Measurements from ENCODE around the gene UBE2E3. TPM values are rescaled to one million over a fixed set of nuclear protein-coding genes. Genes with fewer than 3 reads are reported as not detected.

The UBE2E3 gene
- polyA plus RNA-seq, 4 donors = 55.3 to 62.8 (median 60.5) TPM

GRCh38 chr2:180966378-180966777 is 14.0 kb upstream of the UBE2E3 start:
- DNase-seq (no peak), FAIRE-seq (no peak)
- peaks cover 0 to 4% (median 0%) of the 10 kb centered on the region in 3 donors for H3K27me3 ChIP-seq (ENCODE audit: control insufficient read depth in 3 of 3, insufficient read depth in 3 of 3, low read length in 3 of 3)
- no peaks in the 10 kb centered on the region for H3K9me3 ChIP-seq (ENCODE audit: control insufficient read depth in 2 of 2, insufficient read depth in 1 of 2, low read depth in 1 of 2, low read length in 1 of 2)
- no peak overlapping the region for H3K27ac ChIP-seq (ENCODE audit: low read depth in 1 of 3, low read length in 2 of 3)
- no peaks in the 10 kb centered on the region for H3K4me1 ChIP-seq (ENCODE audit: control insufficient read depth in 3 of 3, insufficient read depth in 2 of 3, low read depth in 1 of 3, low read length in 2 of 3)
- no peaks in the 10 kb centered on the region for H3K36me3 ChIP-seq (ENCODE audit: control insufficient read depth in 3 of 3, insufficient read depth in 2 of 3, low read depth in 1 of 3, low read length in 3 of 3)
- 84 to 87% (median 85%) methylated on average over 3 of the region's 3 CpGs for WGBS, 3 donors
- no peak overlapping the region for H3K4me3 ChIP-seq (ENCODE audit: low read depth in 1 of 3, low read length in 3 of 3)

GRCh38 chr2:180969124-180969523 is 11.3 kb upstream of the UBE2E3 start:
- no peaks in the 10 kb centered on the region for H3K9me3 ChIP-seq (ENCODE audit: control insufficient read depth in 2 of 2, insufficient read depth in 1 of 2, low read depth in 1 of 2, low read length in 1 of 2)
- H3K4me1 ChIP-seq (ENCODE audit: control insufficient read depth in 3 of 3, insufficient read depth in 2 of 3, low read depth in 1 of 3, low read length in 2 of 3) = no peaks in the 10 kb centered on the region
- no peaks in the 10 kb centered on the region for H3K36me3 ChIP-seq (ENCODE audit: control insufficient read depth in 3 of 3, insufficient read depth in 2 of 3, low read depth in 1 of 3, low read length in 3 of 3)
- no peak overlapping the region for H3K4me3 ChIP-seq (ENCODE audit: low read depth in 1 of 3, low read length in 3 of 3)
- peaks cover 0 to 6% (median 0%) of the 10 kb centered on the region in 3 donors for H3K27me3 ChIP-seq (ENCODE audit: control insufficient read depth in 3 of 3, insufficient read depth in 3 of 3, low read length in 3 of 3)
- H3K27ac ChIP-seq (ENCODE audit: low read depth in 1 of 3, low read length in 2 of 3) = no peak overlapping the region
- FAIRE-seq (no peak), DNase-seq (no peak)
- 39 to 75% (median 63%) methylated on average over 1 of the region's 1 CpG for WGBS, 3 donors

- no peak for DNase-seq
- Histone ChIP-seq H3K4me3 (ENCODE audit: low read depth in 1 of 3, low read length in 3 of 3) (no peak overlapping the region), H3K9me3 (ENCODE audit: control insufficient read depth in 2 of 2, insufficient read depth in 1 of 2, low read depth in 1 of 2, low read length in 1 of 2) (no peaks in the 10 kb centered on the region), H3K36me3 (ENCODE audit: control insufficient read depth in 3 of 3, insufficient read depth in 2 of 3, low read depth in 1 of 3, low read length in 3 of 3) (no peaks in the 10 kb centered on the region), H3K4me1 (ENCODE audit: control insufficient read depth in 3 of 3, insufficient read depth in 2 of 3, low read depth in 1 of 3, low read length in 2 of 3) (no peaks in the 10 kb centered on the region), H3K27ac (ENCODE audit: low read depth in 1 of 3, low read length in 2 of 3) (no peak overlapping the region), H3K27me3 (ENCODE audit: control insufficient read depth in 3 of 3, insufficient read depth in 3 of 3, low read length in 3 of 3) (peaks cover 0 to 6% (median 0%) of the 10 kb centered on the region in 3 donors)
- FAIRE-seq = no peak
- 61 to 77% (median 67%) methylated on average over 3 of the region's 3 CpGs for WGBS, 3 donors
These were observed 10.4 kb upstream of the UBE2E3 start for GRCh38 chr2:180970016-180970415.

- Histone ChIP-seq H3K36me3 (ENCODE audit: control insufficient read depth in 3 of 3, insufficient read depth in 2 of 3, low read depth in 1 of 3, low read length in 3 of 3) (no peaks in the 10 kb centered on the region), H3K4me1 (ENCODE audit: control insufficient read depth in 3 of 3, insufficient read depth in 2 of 3, low read depth in 1 of 3, low read length in 2 of 3) (no peaks in the 10 kb centered on the region), H3K27me3 (ENCODE audit: control insufficient read depth in 3 of 3, insufficient read depth in 3 of 3, low read length in 3 of 3) (peaks cover 0 to 6% (median 0%) of the 10 kb centered on the region in 3 donors), H3K4me3 (ENCODE audit: low read depth in 1 of 3, low read length in 3 of 3) (no peak overlapping the region), H3K9me3 (ENCODE audit: control insufficient read depth in 2 of 2, insufficient read depth in 1 of 2, low read depth in 1 of 2, low read length in 1 of 2) (no peaks in the 10 kb centered on the region), H3K27ac (ENCODE audit: low read depth in 1 of 3, low read length in 2 of 3) (no peak overlapping the region)
- no peak for FAIRE-seq
- whole genome bisulfite sequencing, 3 donors = 94 to 97% (median 95%) methylated on average over 1 of the region's 1 CpG
- no peak for DNase-seq
These were observed 8.6 kb upstream of the UBE2E3 start for GRCh38 chr2:180971811-180972210.

- H3K27ac ChIP-seq (ENCODE audit: low read depth in 1 of 3, low read length in 2 of 3) = no peak overlapping the region
- no peaks in the 10 kb centered on the region for H3K36me3 ChIP-seq (ENCODE audit: control insufficient read depth in 3 of 3, insufficient read depth in 2 of 3, low read depth in 1 of 3, low read length in 3 of 3)
- no peaks in the 10 kb centered on the region for H3K9me3 ChIP-seq (ENCODE audit: control insufficient read depth in 2 of 2, insufficient read depth in 1 of 2, low read depth in 1 of 2, low read length in 1 of 2)
- WGBS, 3 donors = 80 to 86% (median 84%) methylated on average over 2 of the region's 2 CpGs
- no peaks in the 10 kb centered on the region for H3K4me1 ChIP-seq (ENCODE audit: control insufficient read depth in 3 of 3, insufficient read depth in 2 of 3, low read depth in 1 of 3, low read length in 2 of 3)
- H3K4me3 ChIP-seq (ENCODE audit: low read depth in 1 of 3, low read length in 3 of 3) = no peak overlapping the region
- no peak for DNase-seq
- no peak for FAIRE-seq
- H3K27me3 ChIP-seq (ENCODE audit: control insufficient read depth in 3 of 3, insufficient read depth in 3 of 3, low read length in 3 of 3) = peaks cover 0 to 6% (median 0%) of the 10 kb centered on the region in 3 donors
These were observed 4.8 kb upstream of the UBE2E3 start for GRCh38 chr2:180975585-180975984.

- Histone ChIP-seq H3K27ac (ENCODE audit: low read depth in 1 of 3, low read length in 2 of 3) (peak overlapping the region; percentile 2 to 91 (median 59)), H3K36me3 (ENCODE audit: control insufficient read depth in 3 of 3, insufficient read depth in 2 of 3, low read depth in 1 of 3, low read length in 3 of 3) (no peaks in the 10 kb centered on the region), H3K4me1 (ENCODE audit: control insufficient read depth in 3 of 3, insufficient read depth in 2 of 3, low read depth in 1 of 3, low read length in 2 of 3) (peaks cover 0 to 6% (median 0%) of the 10 kb centered on the region in 3 donors), H3K27me3 (ENCODE audit: control insufficient read depth in 3 of 3, insufficient read depth in 3 of 3, low read length in 3 of 3) (no peaks in the 10 kb centered on the region), H3K4me3 (ENCODE audit: low read depth in 1 of 3, low read length in 3 of 3) (peak overlapping the region in 1 of 3 donors; percentile 59), H3K9me3 (ENCODE audit: control insufficient read depth in 2 of 2, insufficient read depth in 1 of 2, low read depth in 1 of 2, low read length in 1 of 2) (no peaks in the 10 kb centered on the region)
- DNase-seq (peak in 1 of 2 donors; percentile 19), FAIRE-seq (no peak)
- WGBS, 3 donors = 50 to 60% (median 60%) methylated on average over 7 of the region's 7 CpGs
These were observed 1.3 kb upstream of the UBE2E3 start for GRCh38 chr2:180978903-180979748.

GRCh38 chr2:180979749-180980105 is 678 bp upstream of the UBE2E3 start:
- Histone ChIP-seq H3K36me3 (ENCODE audit: control insufficient read depth in 3 of 3, insufficient read depth in 2 of 3, low read depth in 1 of 3, low read length in 3 of 3) (no peaks in the 10 kb centered on the region), H3K9me3 (ENCODE audit: control insufficient read depth in 2 of 2, insufficient read depth in 1 of 2, low read depth in 1 of 2, low read length in 1 of 2) (no peaks in the 10 kb centered on the region), H3K27ac (ENCODE audit: low read depth in 1 of 3, low read length in 2 of 3) (peak overlapping the region; percentile 59 to 91 (median 78)), H3K4me3 (ENCODE audit: low read depth in 1 of 3, low read length in 3 of 3) (peak overlapping the region; percentile 59 to 92 (median 87)), H3K27me3 (ENCODE audit: control insufficient read depth in 3 of 3, insufficient read depth in 3 of 3, low read length in 3 of 3) (no peaks in the 10 kb centered on the region), H3K4me1 (ENCODE audit: control insufficient read depth in 3 of 3, insufficient read depth in 2 of 3, low read depth in 1 of 3, low read length in 2 of 3) (peaks cover 0 to 6% (median 0%) of the 10 kb centered on the region in 3 donors)
- 12 to 19% (median 17%) methylated on average over 9 of the region's 9 CpGs for WGBS, 3 donors
- FAIRE-seq (no peak), DNase-seq (no peak)

- peak overlapping the region; percentile 52 to 92 (median 87) for H3K4me3 ChIP-seq (ENCODE audit: low read depth in 1 of 3, low read length in 3 of 3)
- FAIRE-seq (no peak), DNase-seq (peak; percentile 27 to 57)
- H3K27me3 ChIP-seq (ENCODE audit: control insufficient read depth in 3 of 3, insufficient read depth in 3 of 3, low read length in 3 of 3) = no peaks in the 10 kb centered on the region
- H3K4me1 ChIP-seq (ENCODE audit: control insufficient read depth in 3 of 3, insufficient read depth in 2 of 3, low read depth in 1 of 3, low read length in 2 of 3) = peaks cover 0 to 6% (median 4%) of the 10 kb centered on the region in 3 donors
- H3K36me3 ChIP-seq (ENCODE audit: control insufficient read depth in 3 of 3, insufficient read depth in 2 of 3, low read depth in 1 of 3, low read length in 3 of 3) = no peaks in the 10 kb centered on the region
- whole genome bisulfite sequencing, 3 donors = 0 to 2% (median 1%) methylated on average over 26 to 81 of the region's 81 CpGs
- H3K9me3 ChIP-seq (ENCODE audit: control insufficient read depth in 2 of 2, insufficient read depth in 1 of 2, low read depth in 1 of 2, low read length in 1 of 2) = no peaks in the 10 kb centered on the region
- H3K27ac ChIP-seq (ENCODE audit: low read depth in 1 of 3, low read length in 2 of 3) = peak overlapping the region; percentile 36 to 91 (median 41)
These were observed 822 bp downstream of the UBE2E3 start for GRCh38 chr2:180980943-180981911.

Data from small intestine (tissue), 7 donors.